PFSK-1 (cell line): ENCODE results near the gene RASA3.

Experiments used
- FOXP2 ChIP-seq: optimal IDR thresholded peaks from 2 replicates; pipeline ENCODE3; 2011; ENCODE audit warnings: borderline replicate concordance, control low read depth, inconsistent platforms; ENCODE audit not compliant: insufficient read depth; ENCODE audit errors: extremely low read length, extremely low read depth
- POLR2AphosphoS5 ChIP-seq: IDR thresholded peaks from 2 replicates; pipeline ENCODE4 v1.6.1; 2012; ENCODE audit warnings: low read depth, mild to moderate bottlenecking, control low read depth, low read length, moderate library complexity
- SIN3A ChIP-seq: IDR thresholded peaks from 2 replicates; pipeline ENCODE4 v1.6.1; 2012; ENCODE audit warnings: mild to moderate bottlenecking, low read length, moderate library complexity, borderline replicate concordance; ENCODE audit not compliant: insufficient read depth
- TAF1 ChIP-seq: IDR thresholded peaks from 2 replicates; pipeline ENCODE4 v1.6.1; 2012; ENCODE audit warnings: low read length, control low read depth, borderline replicate concordance; ENCODE audit not compliant: insufficient read depth
- TF ChIP-seq, protein P1 (sequence below), 2 experiments: IDR thresholded peaks; 2 replicates each; pipeline versions ENCODE4 v1.6.1 to v1.8.0; 2011 to 2012; ENCODE audit warnings: low read depth in 2 of 2, low read length in 2 of 2, control low read depth in 1 of 2, inconsistent platforms in 1 of 2, mild to moderate bottlenecking in 1 of 2, moderate library complexity in 1 of 2; ENCODE audit not compliant: insufficient read depth in 1 of 2

DNA sequence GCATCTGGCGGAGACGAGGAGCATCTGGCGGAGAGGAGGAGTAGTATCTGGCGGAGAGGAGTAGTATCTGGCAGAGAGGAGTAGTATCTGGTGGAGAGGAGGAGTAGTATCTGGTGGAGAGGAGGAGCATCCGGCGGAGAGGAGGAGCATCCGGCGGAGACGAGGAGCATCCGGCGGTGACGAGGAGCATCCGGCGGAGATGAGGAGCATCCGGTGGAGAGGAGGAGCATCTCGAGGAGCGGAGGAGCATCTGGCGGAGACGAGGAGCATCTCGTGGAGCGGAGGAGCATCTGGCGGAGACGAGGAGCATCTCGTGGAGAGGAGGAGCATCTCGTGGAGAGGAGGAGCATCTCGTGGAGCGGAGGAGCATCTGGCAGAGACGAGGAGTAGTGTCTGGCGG lies 177.2 kb downstream of the RASA3 start:
- no peak for TF ChIP-seq TAF1
- no peak for TF ChIP-seq POLR2AphosphoS5
- TF ChIP-seq, protein P1, sequence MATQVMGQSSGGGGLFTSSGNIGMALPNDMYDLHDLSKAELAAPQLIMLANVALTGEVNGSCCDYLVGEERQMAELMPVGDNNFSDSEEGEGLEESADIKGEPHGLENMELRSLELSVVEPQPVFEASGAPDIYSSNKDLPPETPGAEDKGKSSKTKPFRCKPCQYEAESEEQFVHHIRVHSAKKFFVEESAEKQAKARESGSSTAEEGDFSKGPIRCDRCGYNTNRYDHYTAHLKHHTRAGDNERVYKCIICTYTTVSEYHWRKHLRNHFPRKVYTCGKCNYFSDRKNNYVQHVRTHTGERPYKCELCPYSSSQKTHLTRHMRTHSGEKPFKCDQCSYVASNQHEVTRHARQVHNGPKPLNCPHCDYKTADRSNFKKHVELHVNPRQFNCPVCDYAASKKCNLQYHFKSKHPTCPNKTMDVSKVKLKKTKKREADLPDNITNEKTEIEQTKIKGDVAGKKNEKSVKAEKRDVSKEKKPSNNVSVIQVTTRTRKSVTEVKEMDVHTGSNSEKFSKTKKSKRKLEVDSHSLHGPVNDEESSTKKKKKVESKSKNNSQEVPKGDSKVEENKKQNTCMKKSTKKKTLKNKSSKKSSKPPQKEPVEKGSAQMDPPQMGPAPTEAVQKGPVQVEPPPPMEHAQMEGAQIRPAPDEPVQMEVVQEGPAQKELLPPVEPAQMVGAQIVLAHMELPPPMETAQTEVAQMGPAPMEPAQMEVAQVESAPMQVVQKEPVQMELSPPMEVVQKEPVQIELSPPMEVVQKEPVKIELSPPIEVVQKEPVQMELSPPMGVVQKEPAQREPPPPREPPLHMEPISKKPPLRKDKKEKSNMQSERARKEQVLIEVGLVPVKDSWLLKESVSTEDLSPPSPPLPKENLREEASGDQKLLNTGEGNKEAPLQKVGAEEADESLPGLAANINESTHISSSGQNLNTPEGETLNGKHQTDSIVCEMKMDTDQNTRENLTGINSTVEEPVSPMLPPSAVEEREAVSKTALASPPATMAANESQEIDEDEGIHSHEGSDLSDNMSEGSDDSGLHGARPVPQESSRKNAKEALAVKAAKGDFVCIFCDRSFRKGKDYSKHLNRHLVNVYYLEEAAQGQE (IDR thresholded peaks at IDR 0.05; ENCODE audit: insufficient read depth in 1 of 2, low read depth in 2 of 2, low read length in 2 of 2) = no peak
- no peak for TF ChIP-seq SIN3A
- TF ChIP-seq FOXP2 = no peak
